HEK293 (cell line): ENCODE measurements around the gene IGF2BP2.

Source experiments
- BCL6B ChIP-seq: fragments of 450-650 bp; formaldehyde crosslinking; IDR thresholded peaks from 2 replicates; pipeline ENCODE4 v1.5.1; 2017; ENCODE audit warnings: missing biosample characterization, missing genetic modification characterization
- GLI4 ChIP-seq: fragments of 450-650 bp; formaldehyde crosslinking; IDR thresholded peaks from 2 replicates; pipeline ENCODE4 v1.5.1; 2016; ENCODE audit warnings: missing biosample characterization, missing genetic modification characterization
- KLF1 ChIP-seq: fragments of 450-650 bp; formaldehyde crosslinking; IDR thresholded peaks from 2 replicates; pipeline ENCODE4 v1.5.1; 2016; ENCODE audit warnings: missing biosample characterization, missing genetic modification characterization
- KLF7 ChIP-seq: fragments of 450-650 bp; formaldehyde crosslinking; IDR thresholded peaks from 2 replicates; pipeline ENCODE4 v1.5.1; 2016; ENCODE audit warnings: missing biosample characterization, missing genetic modification characterization, borderline replicate concordance
- PATZ1 ChIP-seq: fragments of 450-650 bp; formaldehyde crosslinking; IDR thresholded peaks from 2 replicates; pipeline ENCODE4 v1.5.1; 2016; ENCODE audit warnings: missing biosample characterization, missing genetic modification characterization
- PRDM1 ChIP-seq: fragments of 450-650 bp; formaldehyde crosslinking; IDR thresholded peaks from 2 replicates; pipeline ENCODE4; 2016; ENCODE audit warnings: missing biosample characterization, missing genetic modification characterization
- RBAK ChIP-seq: fragments of 450-650 bp; formaldehyde crosslinking; IDR thresholded peaks from 2 replicates; pipeline ENCODE4 v1.5.1; 2016; ENCODE audit warnings: missing biosample characterization, missing genetic modification characterization
- TCF7L2 ChIP-seq: IDR thresholded peaks from 2 replicates; pipeline ENCODE4 v1.6.1; 2011; ENCODE audit warnings: low read depth, mild to moderate bottlenecking, inconsistent platforms, low read length, moderate library complexity, borderline replicate concordance
- TRIM28 ChIP-seq: IDR thresholded peaks from 2 replicates; pipeline ENCODE4 v1.6.1; 2011; ENCODE audit warnings: low read length, control low read depth, borderline replicate concordance
- ZBTB17 ChIP-seq: fragments of 450-650 bp; formaldehyde crosslinking; IDR thresholded peaks from 2 replicates; pipeline ENCODE4 v1.5.1; 2016; ENCODE audit warnings: missing biosample characterization, missing genetic modification characterization
- ZBTB48 ChIP-seq: fragments of 450-650 bp; formaldehyde crosslinking; IDR thresholded peaks from 2 replicates; pipeline ENCODE4 v1.5.1; 2016; ENCODE audit warnings: missing biosample characterization, missing genetic modification characterization
- ZNF146 ChIP-seq: fragments of 450-650 bp; formaldehyde crosslinking; IDR thresholded peaks from 2 replicates; pipeline ENCODE4 v1.5.1; 2016; ENCODE audit warnings: missing biosample characterization, missing genetic modification characterization
- ZNF221 ChIP-seq: fragments of 450-650 bp; formaldehyde crosslinking; IDR thresholded peaks from 2 replicates; pipeline ENCODE4 v1.5.1; 2017; ENCODE audit warnings: missing biosample characterization, missing genetic modification characterization, borderline replicate concordance
- ZNF248 ChIP-seq: fragments of 450-650 bp; formaldehyde crosslinking; IDR thresholded peaks from 2 replicates; pipeline ENCODE4 v1.5.1; 2017; ENCODE audit warnings: missing biosample characterization, missing genetic modification characterization
- ZNF302 ChIP-seq: fragments of 450-650 bp; formaldehyde crosslinking; IDR thresholded peaks from 2 replicates; pipeline ENCODE4 v1.5.1; 2016; ENCODE audit warnings: missing biosample characterization, missing genetic modification characterization, low read depth
- ZNF354C ChIP-seq: fragments of 450-650 bp; formaldehyde crosslinking; IDR thresholded peaks from 2 replicates; pipeline ENCODE4 v1.5.1; 2016; ENCODE audit warnings: missing biosample characterization, missing genetic modification characterization, low read depth, borderline replicate concordance
- ZNF394 ChIP-seq: fragments of 450-650 bp; formaldehyde crosslinking; IDR thresholded peaks from 2 replicates; pipeline ENCODE4 v1.5.1; 2016; ENCODE audit warnings: missing biosample characterization, missing genetic modification characterization, mild to moderate bottlenecking, moderate library complexity, borderline replicate concordance
- ZNF513 ChIP-seq: fragments of 450-650 bp; IDR thresholded peaks from 2 replicates; pipeline ENCODE4 v1.5.1; 2018; ENCODE audit warnings: missing biosample characterization, missing genetic modification characterization
- ZNF555 ChIP-seq: fragments of 450-650 bp; formaldehyde crosslinking; conservative IDR thresholded peaks from 2 replicates; pipeline ENCODE4 v1.5.1; 2017; ENCODE audit warnings: missing biosample characterization, mild to moderate bottlenecking, missing genetic modification characterization, inconsistent platforms
- ZNF558 ChIP-seq: fragments of 450-650 bp; formaldehyde crosslinking; IDR thresholded peaks from 2 replicates; pipeline ENCODE4 v1.5.1; 2016; ENCODE audit warnings: missing biosample characterization, missing genetic modification characterization
- ZNF560 ChIP-seq: fragments of 450-650 bp; formaldehyde crosslinking; IDR thresholded peaks from 2 replicates; pipeline ENCODE4 v1.5.1; 2017; ENCODE audit warnings: missing biosample characterization, missing genetic modification characterization, borderline replicate concordance
- ZNF596 ChIP-seq: fragments of 450-650 bp; IDR thresholded peaks from 2 replicates; pipeline ENCODE4 v1.5.0; 2018; ENCODE audit warnings: missing biosample characterization, mild to moderate bottlenecking, missing genetic modification characterization, moderate library complexity
- ZNF600 ChIP-seq: fragments of 450-650 bp; formaldehyde crosslinking; IDR thresholded peaks from 2 replicates; pipeline ENCODE4 v1.5.1; 2016; ENCODE audit warnings: missing biosample characterization, missing genetic modification characterization
- ZNF610 ChIP-seq: fragments of 450-650 bp; formaldehyde crosslinking; IDR thresholded peaks from 2 replicates; pipeline ENCODE4 v1.5.1; 2016; ENCODE audit warnings: missing biosample characterization, missing genetic modification characterization, borderline replicate concordance
- ZNF623 ChIP-seq: fragments of 450-650 bp; formaldehyde crosslinking; IDR thresholded peaks from 2 replicates; pipeline ENCODE4 v1.5.1; 2016; ENCODE audit warnings: missing biosample characterization, missing genetic modification characterization
- ZNF624 ChIP-seq: fragments of 450-650 bp; formaldehyde crosslinking; IDR thresholded peaks from 2 replicates; pipeline ENCODE4 v1.5.1; 2017; ENCODE audit warnings: missing biosample characterization, missing genetic modification characterization
- ZNF664 ChIP-seq: fragments of 450-650 bp; formaldehyde crosslinking; IDR thresholded peaks from 2 replicates; pipeline ENCODE4 v1.5.1; 2016; ENCODE audit warnings: missing biosample characterization, missing genetic modification characterization
- ZNF677 ChIP-seq: fragments of 450-650 bp; IDR thresholded peaks from 2 replicates; pipeline ENCODE4 v1.5.0; 2018; ENCODE audit warnings: missing biosample characterization, mild to moderate bottlenecking, missing genetic modification characterization, moderate library complexity
- ZNF747 ChIP-seq: fragments of 450-650 bp; formaldehyde crosslinking; IDR thresholded peaks from 2 replicates; pipeline ENCODE4 v1.5.1; 2016; ENCODE audit warnings: missing biosample characterization, missing genetic modification characterization
- ZNF776 ChIP-seq: fragments of 450-650 bp; formaldehyde crosslinking; IDR thresholded peaks from 2 replicates; pipeline ENCODE4 v1.5.0; 2017; ENCODE audit warnings: missing biosample characterization, missing genetic modification characterization, borderline replicate concordance
- ZNF837 ChIP-seq: fragments of 450-650 bp; formaldehyde crosslinking; IDR thresholded peaks from 2 replicates; pipeline ENCODE4 v1.5.1; 2016; ENCODE audit warnings: missing biosample characterization, missing genetic modification characterization
- ZNF843 ChIP-seq: fragments of 450-650 bp; formaldehyde crosslinking; IDR thresholded peaks from 2 replicates; pipeline ENCODE4 v1.5.1; 2016; ENCODE audit warnings: missing biosample characterization, missing genetic modification characterization
- TF ChIP-seq, protein P1 (sequence below): fragments of 450-650 bp; IDR thresholded peaks from 2 replicates; pipeline ENCODE4 v1.5.1; 2018; ENCODE audit warnings: missing biosample characterization, mild to moderate bottlenecking, missing genetic modification characterization
- TF ChIP-seq, protein P2 (sequence below): fragments of 450-650 bp; formaldehyde crosslinking; IDR thresholded peaks from 2 replicates; pipeline ENCODE4; 2016; ENCODE audit warnings: missing biosample characterization, missing genetic modification characterization

IGF2BP2 gene

DNA sequence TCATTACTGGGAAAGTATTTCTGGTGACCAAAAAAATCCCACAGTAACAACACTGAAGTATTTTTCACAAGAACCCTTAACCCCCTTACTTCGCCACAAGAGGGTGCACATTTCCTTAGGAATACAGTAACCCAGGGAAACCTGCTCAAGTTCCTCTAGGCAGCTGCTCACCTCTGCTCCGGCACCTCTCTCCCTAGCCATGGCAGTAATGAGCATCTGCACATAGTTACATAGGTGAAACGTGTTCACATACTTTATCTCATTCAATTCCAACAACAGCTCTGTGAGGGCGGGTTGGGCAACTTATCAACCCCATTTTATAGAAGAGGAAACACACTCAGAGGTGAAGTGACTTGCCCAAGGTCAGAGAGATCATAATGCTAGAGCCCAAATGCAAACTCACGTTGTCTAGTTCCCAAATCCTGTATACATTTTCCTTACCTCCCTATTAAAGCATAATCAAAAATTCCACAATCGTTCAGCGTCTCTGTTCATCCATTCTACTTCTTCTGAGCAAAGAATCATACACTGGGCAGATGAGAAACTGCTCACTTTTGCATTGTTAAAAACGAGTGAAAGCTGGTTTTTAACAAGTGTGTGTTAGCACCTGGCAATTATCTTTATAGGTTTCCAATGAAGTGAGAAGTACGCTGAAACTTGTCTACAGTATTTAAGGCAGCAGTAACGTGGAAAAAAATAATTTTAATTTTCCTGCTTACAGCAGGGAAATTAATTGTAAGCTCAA, 90.7 kb downstream of the IGF2BP2 start (continued):
- TF ChIP-seq TCF7L2 (no peak), ZNF623 (tag by site-specific recombination) (no peak), ZNF600 (tag by site-specific recombination) (peak; percentile 34; the same call in 1 of the 2 replicates), KLF7 (tag by site-specific recombination) (no peak), ZBTB17 (tag by site-specific recombination) (peak; percentile 47; the same call in 1 of the 2 replicates), ZNF354C (no peak), ZNF394 (tag by site-specific recombination) (0 out of 2 replicates have a peak, but pooled peaks have one; percentile 25), ZNF776 (tag by site-specific recombination) (no peak), ZNF302 (tag by site-specific recombination) (no peak), ZBTB48 (no peak), ZNF558 (tag by site-specific recombination) (no peak), ZNF837 (no peak), GLI4 (tag by site-specific recombination) (no peak), ZNF146 (tag by site-specific recombination) (no peak), ZNF513 (no peak), ZNF747 (tag by site-specific recombination) (no peak), TRIM28 (peak; percentile 65; the same call in 1 of the 2 replicates), ZNF843 (no peak), BCL6B (tag by site-specific recombination) (no peak), ZNF560 (tag by site-specific recombination) (no peak), PRDM1 (tag by site-specific recombination) (peak; percentile 80; the same call in 1 of the 2 replicates), ZNF610 (tag by site-specific recombination) (no peak), RBAK (no peak), ZNF596 (tag by site-specific recombination) (no peak), ZNF555 (no peak), ZNF624 (tag by site-specific recombination) (no peak), ZNF248 (no peak), ZNF664 (no peak), KLF1 (tag by site-specific recombination) (no peak), PATZ1 (tag by site-specific recombination) (no peak), ZNF221 (no peak), ZNF677 (no peak)
- TF ChIP-seq, protein P1, sequence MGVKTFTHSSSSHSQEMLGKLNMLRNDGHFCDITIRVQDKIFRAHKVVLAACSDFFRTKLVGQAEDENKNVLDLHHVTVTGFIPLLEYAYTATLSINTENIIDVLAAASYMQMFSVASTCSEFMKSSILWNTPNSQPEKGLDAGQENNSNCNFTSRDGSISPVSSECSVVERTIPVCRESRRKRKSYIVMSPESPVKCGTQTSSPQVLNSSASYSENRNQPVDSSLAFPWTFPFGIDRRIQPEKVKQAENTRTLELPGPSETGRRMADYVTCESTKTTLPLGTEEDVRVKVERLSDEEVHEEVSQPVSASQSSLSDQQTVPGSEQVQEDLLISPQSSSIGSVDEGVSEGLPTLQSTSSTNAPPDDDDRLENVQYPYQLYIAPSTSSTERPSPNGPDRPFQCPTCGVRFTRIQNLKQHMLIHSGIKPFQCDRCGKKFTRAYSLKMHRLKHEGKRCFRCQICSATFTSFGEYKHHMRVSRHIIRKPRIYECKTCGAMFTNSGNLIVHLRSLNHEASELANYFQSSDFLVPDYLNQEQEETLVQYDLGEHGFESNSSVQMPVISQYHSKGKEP (tag by site-specific recombination), result no peak
- TF ChIP-seq, protein P2, sequence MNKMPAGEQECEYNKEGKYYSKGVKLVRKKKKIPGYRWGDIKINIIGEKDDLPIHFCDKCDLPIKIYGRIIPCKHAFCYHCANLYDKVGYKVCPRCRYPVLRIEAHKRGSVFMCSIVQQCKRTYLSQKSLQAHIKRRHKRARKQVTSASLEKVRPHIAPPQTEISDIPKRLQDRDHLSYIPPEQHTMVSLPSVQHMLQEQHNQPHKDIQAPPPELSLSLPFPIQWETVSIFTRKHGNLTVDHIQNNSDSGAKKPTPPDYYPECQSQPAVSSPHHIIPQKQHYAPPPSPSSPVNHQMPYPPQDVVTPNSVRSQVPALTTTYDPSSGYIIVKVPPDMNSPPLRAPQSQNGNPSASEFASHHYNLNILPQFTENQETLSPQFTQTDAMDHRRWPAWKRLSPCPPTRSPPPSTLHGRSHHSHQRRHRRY (tag by site-specific recombination), result no peak
